Panc1 (cell line): Measurements from ENCODE around the gene FBLN2. TPM values are rescaled to one million over a fixed set of nuclear protein-coding genes. Genes with fewer than 3 reads are reported as not detected.

ENCODE experiments used
- ATAC-seq: fragments of 200-7000 bp; cut with Tn5 transposase; 2 replicates; pipeline ENCODE4 v1.9.1; 2020; ENCODE audit warnings: mild to moderate bottlenecking, moderate library complexity
- BruUV-seq: library from RNA; stranded (reverse); fragments of 400-500 nt; replicated peaks from 2 replicates; lab custom pipeline; 2021; lab: Mats Ljungman, UMichigan
- CTCF ChIA-PET: fragments of 300-600 bp; sonication (Branson Sonifier 250); formaldehyde crosslinking; loops from one replicate; lab custom pipeline; 2022; ENCODE audit warnings: antibody characterized with exemption; lab: Charles Lee
- POLR2A ChIA-PET: fragments of 300-600 bp; sonication (Branson Sonifier 250); formaldehyde crosslinking; loops from one replicate; lab custom pipeline; 2022; ENCODE audit warnings: antibody characterized with exemption; lab: Charles Lee
- DNase-seq: peaks from one replicate; pipeline ENCODE4 v3.0.0-alpha.2; 2010; ENCODE audit warnings: low read depth, low spot score
- H3K27ac ChIP-seq: 2 replicates; pipeline ENCODE4 v1.5.1; 2011; ENCODE audit warnings: mild to moderate bottlenecking, low read length, inconsistent platforms
- H3K27me3 ChIP-seq: fragments of 200-500 bp; sonication (Bioruptor generic); 2 replicates; pipeline ENCODE4 v1.6.0; 2014; ENCODE audit warnings: low read length, inconsistent platforms; ENCODE audit not compliant: control insufficient read depth, insufficient read depth
- H3K36me3 ChIP-seq: fragments of 200-500 bp; sonication (Bioruptor generic); 2 replicates; pipeline ENCODE4 v1.5.1; 2014; ENCODE audit warnings: inconsistent platforms, mild to moderate bottlenecking, low read length, moderate library complexity; ENCODE audit not compliant: control insufficient read depth, insufficient read depth
- H3K4me1 ChIP-seq: 2 replicates; pipeline ENCODE4 v1.5.1; 2011; ENCODE audit warnings: inconsistent platforms, mild to moderate bottlenecking, low read length, moderate library complexity; ENCODE audit not compliant: control insufficient read depth, insufficient read depth
- H3K4me3 ChIP-seq, 2 experiments: 2 replicates each; pipeline ENCODE4 v1.5.1; 2011 to 2012; ENCODE audit warnings: low read depth in 2 of 2, low read length in 2 of 2, mild to moderate bottlenecking in 2 of 2, inconsistent platforms in 1 of 2, moderate library complexity in 1 of 2
- H3K9me3 ChIP-seq: fragments of 200-500 bp; sonication (Bioruptor generic); 2 replicates; pipeline ENCODE4 v1.5.1; 2014; ENCODE audit warnings: low read depth, mild to moderate bottlenecking, inconsistent platforms, low read length, moderate library complexity; ENCODE audit not compliant: control insufficient read depth, insufficient read depth
- SIN3A ChIP-seq: IDR thresholded peaks from 2 replicates; pipeline ENCODE4 v1.6.1; 2012; ENCODE audit warnings: low read depth, mild to moderate bottlenecking, low read length, moderate library complexity, borderline replicate concordance; ENCODE audit not compliant: insufficient read depth
- TCF7L2 ChIP-seq: IDR thresholded peaks from 2 replicates; pipeline ENCODE4 v1.6.1; 2011; ENCODE audit warnings: mild to moderate bottlenecking, low read depth, low read length, inconsistent platforms
- in situ Hi-C: cut with HindIII; loops from 2 replicates; pipeline ENCODE4 v1.10.0; 2016; ENCODE audit warnings: low sequenced_read_pairs, low pct_unique_long_range_greater_than_20kb
- intact Hi-C: fragments of 100-400 bp; cut with micrococcal nuclease; formaldehyde crosslinking; loops from one replicate; pipeline ENCODE4 v1.10.0; 2022; ENCODE audit not compliant: unreplicated experiment
- total RNA-seq: library from RNA; stranded (reverse); gene quantifications from one replicate; pipeline ENCODE4 v1.2.1, GENCODE V29; 2021; ENCODE audit not compliant: unreplicated experiment
- TF ChIP-seq, protein P1 (sequence below), 2 experiments: IDR thresholded peaks; 2 replicates each; pipeline ENCODE4 v1.6.1; 2011 to 2012; ENCODE audit warnings: low read depth in 2 of 2, control low read depth in 1 of 2, low read length in 1 of 2, mild to moderate bottlenecking in 1 of 2, moderate library complexity in 1 of 2; ENCODE audit not compliant: insufficient read depth in 1 of 2
- TF ChIP-seq, protein P2 (sequence below): fragments of 450-650 bp; IDR thresholded peaks from 2 replicates; pipeline ENCODE4 v1.5.1; 2017; ENCODE audit warnings: mild to moderate bottlenecking

The FBLN2 gene
- total RNA-seq, 1 experiment from 2014 or later: 0.44 TPM

DNA sequence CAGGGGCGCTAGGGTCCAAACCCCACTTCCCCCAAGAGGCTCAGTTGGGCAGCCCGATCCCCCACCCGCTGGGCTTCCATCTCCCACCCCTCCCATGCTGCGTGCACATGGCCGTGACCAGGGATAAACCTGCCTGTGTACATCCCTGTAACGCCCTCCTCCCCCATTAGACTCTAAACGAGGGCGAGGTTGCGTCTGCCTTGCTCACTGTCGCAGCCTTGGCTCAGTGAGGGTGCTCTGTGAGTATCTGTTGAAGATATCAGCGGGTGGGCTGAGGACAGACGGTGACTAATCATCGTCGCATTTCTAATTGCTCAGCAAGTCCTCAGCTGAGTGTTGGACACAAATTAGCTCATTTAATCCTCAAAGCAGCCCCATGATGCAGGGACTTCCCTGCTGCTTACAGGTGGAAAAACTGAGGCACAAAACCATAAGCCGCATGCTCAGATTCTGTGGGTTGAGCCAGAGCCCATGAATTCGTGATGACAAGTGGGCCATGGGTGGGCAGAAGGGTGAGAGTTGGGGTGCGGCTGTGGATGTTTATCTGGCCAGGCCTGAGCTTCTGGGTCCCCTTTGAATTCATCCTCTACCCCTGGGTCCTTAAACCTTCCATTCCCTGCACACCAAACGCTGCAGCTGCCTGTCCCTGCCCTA, 26.0 kb downstream of the FBLN2 start:
- in situ Hi-C loops: no loop called here
- ATAC-seq: no peak
- intact Hi-C loops: no loop called here

DNA sequence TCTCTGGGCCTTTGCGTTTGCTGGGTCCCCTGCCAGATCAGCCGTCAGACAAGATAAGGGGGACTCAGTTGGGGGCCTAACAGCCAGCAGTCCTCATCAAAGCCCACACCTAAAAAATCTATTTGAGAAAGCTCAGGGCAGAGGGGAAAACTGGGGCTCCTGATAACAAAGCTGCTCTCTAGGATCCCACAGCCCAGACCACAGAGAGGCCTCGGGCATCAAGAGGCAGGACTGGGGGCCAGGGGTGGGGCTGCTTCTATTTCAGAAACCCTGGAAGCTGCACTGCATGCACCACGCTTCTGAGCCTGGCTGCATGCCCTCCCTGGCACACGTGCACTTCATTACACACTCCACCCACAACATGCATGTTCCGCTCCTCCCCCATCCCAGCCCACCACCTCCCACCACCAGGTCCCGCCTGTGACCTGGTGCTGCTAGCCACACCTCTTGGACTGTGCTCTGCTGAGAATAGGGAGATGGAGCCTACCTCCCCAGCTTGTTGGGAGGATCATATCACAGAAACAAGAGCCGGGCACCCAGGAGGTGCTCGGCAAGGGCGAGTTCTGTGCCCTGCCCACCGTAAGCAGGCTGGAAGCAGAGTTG, 26.6 kb downstream of the FBLN2 start:
- ATAC-seq (no peak), DNase-seq (no peak)
- no peaks in the 10 kb centered on the region for H3K9me3 ChIP-seq
- H3K27me3 ChIP-seq: no peaks in the 10 kb centered on the region
- POLR2A ChIA-PET: no interaction called here
- no TSS peak for BruUV-seq
- in situ Hi-C loops: no loop called here
- intact Hi-C loops: no loop called here
- no peak overlapping the region for H3K4me3 ChIP-seq
- no peaks in the 10 kb centered on the region for H3K36me3 ChIP-seq
- H3K27ac ChIP-seq: no peak overlapping the region
- H3K4me1 ChIP-seq: no peaks in the 10 kb centered on the region
- CTCF ChIA-PET: no interaction called here
- TF ChIP-seq, protein P1, sequence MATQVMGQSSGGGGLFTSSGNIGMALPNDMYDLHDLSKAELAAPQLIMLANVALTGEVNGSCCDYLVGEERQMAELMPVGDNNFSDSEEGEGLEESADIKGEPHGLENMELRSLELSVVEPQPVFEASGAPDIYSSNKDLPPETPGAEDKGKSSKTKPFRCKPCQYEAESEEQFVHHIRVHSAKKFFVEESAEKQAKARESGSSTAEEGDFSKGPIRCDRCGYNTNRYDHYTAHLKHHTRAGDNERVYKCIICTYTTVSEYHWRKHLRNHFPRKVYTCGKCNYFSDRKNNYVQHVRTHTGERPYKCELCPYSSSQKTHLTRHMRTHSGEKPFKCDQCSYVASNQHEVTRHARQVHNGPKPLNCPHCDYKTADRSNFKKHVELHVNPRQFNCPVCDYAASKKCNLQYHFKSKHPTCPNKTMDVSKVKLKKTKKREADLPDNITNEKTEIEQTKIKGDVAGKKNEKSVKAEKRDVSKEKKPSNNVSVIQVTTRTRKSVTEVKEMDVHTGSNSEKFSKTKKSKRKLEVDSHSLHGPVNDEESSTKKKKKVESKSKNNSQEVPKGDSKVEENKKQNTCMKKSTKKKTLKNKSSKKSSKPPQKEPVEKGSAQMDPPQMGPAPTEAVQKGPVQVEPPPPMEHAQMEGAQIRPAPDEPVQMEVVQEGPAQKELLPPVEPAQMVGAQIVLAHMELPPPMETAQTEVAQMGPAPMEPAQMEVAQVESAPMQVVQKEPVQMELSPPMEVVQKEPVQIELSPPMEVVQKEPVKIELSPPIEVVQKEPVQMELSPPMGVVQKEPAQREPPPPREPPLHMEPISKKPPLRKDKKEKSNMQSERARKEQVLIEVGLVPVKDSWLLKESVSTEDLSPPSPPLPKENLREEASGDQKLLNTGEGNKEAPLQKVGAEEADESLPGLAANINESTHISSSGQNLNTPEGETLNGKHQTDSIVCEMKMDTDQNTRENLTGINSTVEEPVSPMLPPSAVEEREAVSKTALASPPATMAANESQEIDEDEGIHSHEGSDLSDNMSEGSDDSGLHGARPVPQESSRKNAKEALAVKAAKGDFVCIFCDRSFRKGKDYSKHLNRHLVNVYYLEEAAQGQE (IDR thresholded peaks at IDR 0.05; ENCODE audit: insufficient read depth in 1 of 2, low read depth in 2 of 2, low read length in 1 of 2): no peak
- no peak for TF ChIP-seq TCF7L2
- TF ChIP-seq, protein P2, sequence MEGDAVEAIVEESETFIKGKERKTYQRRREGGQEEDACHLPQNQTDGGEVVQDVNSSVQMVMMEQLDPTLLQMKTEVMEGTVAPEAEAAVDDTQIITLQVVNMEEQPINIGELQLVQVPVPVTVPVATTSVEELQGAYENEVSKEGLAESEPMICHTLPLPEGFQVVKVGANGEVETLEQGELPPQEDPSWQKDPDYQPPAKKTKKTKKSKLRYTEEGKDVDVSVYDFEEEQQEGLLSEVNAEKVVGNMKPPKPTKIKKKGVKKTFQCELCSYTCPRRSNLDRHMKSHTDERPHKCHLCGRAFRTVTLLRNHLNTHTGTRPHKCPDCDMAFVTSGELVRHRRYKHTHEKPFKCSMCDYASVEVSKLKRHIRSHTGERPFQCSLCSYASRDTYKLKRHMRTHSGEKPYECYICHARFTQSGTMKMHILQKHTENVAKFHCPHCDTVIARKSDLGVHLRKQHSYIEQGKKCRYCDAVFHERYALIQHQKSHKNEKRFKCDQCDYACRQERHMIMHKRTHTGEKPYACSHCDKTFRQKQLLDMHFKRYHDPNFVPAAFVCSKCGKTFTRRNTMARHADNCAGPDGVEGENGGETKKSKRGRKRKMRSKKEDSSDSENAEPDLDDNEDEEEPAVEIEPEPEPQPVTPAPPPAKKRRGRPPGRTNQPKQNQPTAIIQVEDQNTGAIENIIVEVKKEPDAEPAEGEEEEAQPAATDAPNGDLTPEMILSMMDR: no peak
- TF ChIP-seq SIN3A: no peak

More for the DNA sequence above, 26.0 kb downstream of the FBLN2 start:
- DNase-seq: no peak
- Histone ChIP-seq H3K36me3 (no peaks in the 10 kb centered on the region), H3K27ac (no peak overlapping the region), H3K9me3 (no peaks in the 10 kb centered on the region), H3K4me1 (no peaks in the 10 kb centered on the region), H3K27me3 (no peaks in the 10 kb centered on the region), H3K4me3 (no peak overlapping the region)
- CTCF ChIA-PET: no interaction called here
- no TSS peak for BruUV-seq
- POLR2A ChIA-PET: no interaction called here
- no peak for TF ChIP-seq TCF7L2
